Activated CD4-positive, alpha-beta memory T cell treated with anti-CD3 and anti-CD28 coated beads for 36 hours (primary cell): Measurements from ENCODE around the gene CPEB1. TPM values are rescaled to one million over a fixed set of nuclear protein-coding genes. Genes with fewer than 3 reads are reported as not detected.

Experiments
- CTCF ChIA-PET: fragments of 350-600 bp; sonication (Branson Sonifier 250); formaldehyde crosslinking; loops from one replicate; lab custom pipeline; 2021; ENCODE audit warnings: antibody characterized with exemption, inconsistent platforms; lab: Charles Lee
- POLR2A ChIA-PET: fragments of 350-600 bp; sonication (Branson Sonifier 250); formaldehyde crosslinking; loops from one replicate; lab custom pipeline; 2021; ENCODE audit warnings: antibody characterized with exemption; lab: Charles Lee
- DNase-seq: peaks from one replicate; pipeline ENCODE4 v3.0.0-alpha.2; 2020
- H3K27ac Mint-ChIP-seq: one replicate; pipeline ENCODE4 v1.8.0; 2021; ENCODE audit warnings: mixed read lengths
- H3K27me3 Mint-ChIP-seq: one replicate; pipeline ENCODE4 v1.8.0; 2021; ENCODE audit warnings: mixed read lengths
- H3K36me3 Mint-ChIP-seq: one replicate; pipeline ENCODE4 v1.8.0; 2021; ENCODE audit warnings: mixed read lengths
- H3K4me1 Mint-ChIP-seq: one replicate; pipeline ENCODE4 v1.8.0; 2021; ENCODE audit warnings: low read depth, mixed read lengths
- H3K4me3 Mint-ChIP-seq: one replicate; pipeline ENCODE4 v1.8.0; 2021; ENCODE audit warnings: mild to moderate bottlenecking, mixed read lengths
- H3K9me3 Mint-ChIP-seq: one replicate; pipeline ENCODE4 v1.8.0; 2021; ENCODE audit warnings: mixed read lengths
- intact Hi-C: fragments of 100-400 bp; cut with micrococcal nuclease; formaldehyde crosslinking; loops from one replicate; pipeline ENCODE4 v1.15.1; 2023
- total RNA-seq, 2 experiments: library from RNA; stranded (reverse); gene quantifications; one replicate each; pipeline ENCODE4 v1.2.3, GENCODE V29; 2021

Gene CPEB1
- under 1 TPM; 0.07 to 0.21 TPM for total RNA-seq

- intact Hi-C loops = no loop called here
- Mint-ChIP-seq H3K27me3 (peaks cover 41% of the 10 kb centered on the region), H3K9me3 (no peaks in the 10 kb centered on the region), H3K4me3 (no peak within 1 kb of the TSS), H3K4me1 (peaks cover 9% of the 10 kb centered on the region), H3K27ac (no peak within 1 kb of the TSS), H3K36me3 (no peaks in the 10 kb centered on the region)
- peak; percentile 48 for DNase-seq
- POLR2A ChIA-PET = no interaction called here
- CTCF ChIA-PET = interaction anchor here (1.2 kb wide), 1 partner anchor 117 kb away, joined by 4 read pairs; no protein-coding TSS in a partner anchor
Observed at GRCh38 chr15:82647045-82647834, at the start of gene CPEB1. TSS of gene CPEB1 (minus strand) at chr15:82647363. CDS start at chr15:82628459, 18,904 bp downstream.

DNA sequence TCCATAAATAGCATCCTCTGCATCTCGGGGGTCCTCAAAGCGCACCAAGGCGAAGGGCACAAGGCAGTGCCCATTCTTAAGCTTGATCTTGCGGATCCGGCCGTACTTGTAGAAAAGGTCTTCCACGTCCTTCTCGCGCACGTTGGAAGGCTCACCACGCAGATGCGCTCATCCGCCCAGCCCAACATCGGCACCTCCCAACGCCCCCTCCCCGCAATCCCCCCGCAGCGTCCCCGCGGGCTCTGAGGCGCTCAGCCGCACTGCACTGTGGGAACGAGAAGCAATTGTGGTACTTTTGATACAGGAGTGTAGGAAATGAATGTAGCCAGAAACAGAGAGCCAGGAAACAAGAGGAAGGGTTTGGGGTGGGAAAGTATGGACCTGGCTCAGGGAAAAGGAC, 45.0 kb upstream of the CPEB1 start:
- H3K36me3 Mint-ChIP-seq = no peaks in the 10 kb centered on the region
- DNase-seq = no peak
- peaks cover 1% of the 10 kb centered on the region for H3K27me3 Mint-ChIP-seq
- H3K9me3 Mint-ChIP-seq = no peaks in the 10 kb centered on the region
- H3K4me3 Mint-ChIP-seq = no peak overlapping the region
- CTCF ChIA-PET = no interaction called here
- intact Hi-C loops = no loop called here
- H3K27ac Mint-ChIP-seq = no peak overlapping the region
- POLR2A ChIA-PET = no interaction called here
- H3K4me1 Mint-ChIP-seq = no peaks in the 10 kb centered on the region

DNA sequence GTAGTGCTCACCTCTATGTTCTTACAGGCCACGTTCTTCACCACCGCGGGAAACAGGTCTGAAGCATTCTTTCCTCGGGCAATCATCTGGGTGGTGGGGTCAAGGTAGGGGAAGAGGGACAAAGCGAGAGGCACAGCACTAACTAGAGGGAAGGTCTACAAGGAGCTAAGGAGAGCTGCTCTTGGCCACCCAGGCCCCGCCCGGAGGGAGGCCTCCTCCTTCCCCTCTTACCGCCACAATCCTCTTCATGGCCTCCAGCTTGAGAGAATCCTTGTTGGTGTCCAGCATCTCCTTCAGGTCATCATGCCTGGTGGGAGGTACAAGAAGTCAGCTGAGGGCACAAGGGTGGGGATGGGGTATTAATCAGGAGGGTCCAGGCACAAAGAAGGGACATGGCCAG, 42.0 kb upstream of the CPEB1 start:
- Mint-ChIP-seq H3K36me3 (no peaks in the 10 kb centered on the region), H3K27ac (no peak overlapping the region), H3K4me1 (no peaks in the 10 kb centered on the region), H3K9me3 (no peaks in the 10 kb centered on the region), H3K27me3 (no peaks in the 10 kb centered on the region), H3K4me3 (no peak overlapping the region)
- DNase-seq = no peak
- ChIA-PET POLR2A (no interaction called here), CTCF (no interaction called here)
- intact Hi-C loops = no loop called here

- no peaks in the 10 kb centered on the region for H3K4me1 Mint-ChIP-seq
- H3K4me3 Mint-ChIP-seq = no peak overlapping the region
- DNase-seq = no peak
- no peak overlapping the region for H3K27ac Mint-ChIP-seq
- intact Hi-C loops = no loop called here
- H3K9me3 Mint-ChIP-seq = no peaks in the 10 kb centered on the region
- CTCF ChIA-PET = no interaction called here
- no peaks in the 10 kb centered on the region for H3K27me3 Mint-ChIP-seq
- H3K36me3 Mint-ChIP-seq = no peaks in the 10 kb centered on the region
- POLR2A ChIA-PET = no interaction called here
Observed at GRCh38 chr15:82688691-82689090, 41.5 kb upstream of the CPEB1 start.

DNA sequence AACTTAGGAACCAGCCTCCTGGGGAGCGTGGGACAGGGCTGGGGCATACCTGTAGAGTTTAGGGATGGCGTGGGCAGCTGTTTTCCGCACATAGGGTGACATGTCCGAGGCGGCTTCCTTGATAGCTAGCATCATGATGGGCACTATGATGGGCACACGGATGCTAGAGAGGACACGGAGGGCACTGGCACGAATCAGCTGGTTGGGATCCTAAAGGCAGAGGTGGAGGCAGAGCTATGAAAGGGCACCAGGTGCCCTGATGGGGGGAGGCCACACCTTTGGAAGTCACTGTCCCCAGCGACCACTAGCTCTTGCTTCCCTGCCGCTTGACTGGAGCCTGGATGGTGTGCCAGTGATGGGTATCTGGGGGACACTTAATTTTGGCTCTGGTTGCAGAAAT, 34.2 kb upstream of the CPEB1 start:
- Mint-ChIP-seq H3K27ac (no peak overlapping the region), H3K36me3 (no peaks in the 10 kb centered on the region), H3K4me1 (peaks cover 7% of the 10 kb centered on the region), H3K27me3 (no peaks in the 10 kb centered on the region), H3K4me3 (peak overlapping the region; percentile 85), H3K9me3 (no peaks in the 10 kb centered on the region)
- no peak for DNase-seq
- POLR2A ChIA-PET = no interaction called here
- intact Hi-C loops = loop anchor here (2.0 kb wide), 1 partner anchor 141 kb away; the partner anchor contains the start of gene RPS17
- CTCF ChIA-PET = no interaction called here

DNA sequence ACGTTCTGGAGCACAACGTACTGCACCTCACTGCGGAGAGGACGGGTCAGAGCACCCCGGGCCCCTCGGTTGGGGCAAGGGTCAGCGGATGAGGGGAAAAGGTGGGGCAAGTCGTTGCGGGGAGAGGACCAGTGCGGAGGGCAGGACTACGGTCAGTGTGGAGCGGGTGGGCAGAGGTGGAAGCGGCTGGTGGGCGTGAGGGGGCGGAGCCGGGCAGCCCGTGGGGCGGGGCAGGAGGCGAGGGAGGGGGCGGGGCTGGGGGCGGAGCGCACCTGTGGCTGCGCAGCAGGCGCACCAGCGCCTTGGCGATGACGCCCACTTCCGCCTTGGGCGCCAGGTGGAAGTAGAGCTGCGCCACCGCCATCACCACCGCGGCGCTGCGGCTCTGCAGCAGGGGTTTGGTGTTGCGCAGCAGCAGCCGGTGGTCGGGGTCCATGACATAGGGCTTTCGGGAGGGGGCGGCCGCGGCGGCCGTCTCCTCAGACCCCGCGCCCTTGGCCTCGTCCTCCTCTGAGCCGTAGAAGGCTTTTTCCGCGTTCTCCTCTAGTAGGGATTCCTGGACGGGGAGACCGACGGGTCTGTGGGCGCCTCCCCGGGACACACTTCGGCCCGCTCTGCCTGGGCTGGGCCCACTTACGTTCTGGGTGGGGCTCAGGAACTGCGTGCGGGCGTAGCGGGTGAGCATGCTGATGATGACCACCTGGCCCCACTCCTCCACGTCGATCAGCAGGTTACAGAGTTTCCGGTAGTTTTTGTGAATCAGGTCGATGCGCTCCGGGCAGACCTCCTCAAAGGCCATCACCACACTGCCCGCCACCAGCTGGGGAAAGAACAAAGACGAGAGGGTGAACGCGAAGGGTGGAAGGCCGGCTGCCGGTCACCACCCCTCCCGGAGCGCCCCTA, 33.3 kb upstream of the CPEB1 start:
- Mint-ChIP-seq H3K4me1 (peaks cover 7% of the 10 kb centered on the region), H3K27me3 (no peaks in the 10 kb centered on the region), H3K4me3 (peak overlapping the region; percentile 85), H3K36me3 (no peaks in the 10 kb centered on the region), H3K9me3 (no peaks in the 10 kb centered on the region), H3K27ac (peak overlapping the region; percentile 29)
- ChIA-PET POLR2A (no interaction called here), CTCF (no interaction called here)
- peak; percentile 86 for DNase-seq
- intact Hi-C loops = loop anchor here (1.0 to 2.0 kb wide), 3 partner anchors 29 to 331 kb away; partner anchors contain the start of genes AP3B2, C15orf40 and RPS17

DNA sequence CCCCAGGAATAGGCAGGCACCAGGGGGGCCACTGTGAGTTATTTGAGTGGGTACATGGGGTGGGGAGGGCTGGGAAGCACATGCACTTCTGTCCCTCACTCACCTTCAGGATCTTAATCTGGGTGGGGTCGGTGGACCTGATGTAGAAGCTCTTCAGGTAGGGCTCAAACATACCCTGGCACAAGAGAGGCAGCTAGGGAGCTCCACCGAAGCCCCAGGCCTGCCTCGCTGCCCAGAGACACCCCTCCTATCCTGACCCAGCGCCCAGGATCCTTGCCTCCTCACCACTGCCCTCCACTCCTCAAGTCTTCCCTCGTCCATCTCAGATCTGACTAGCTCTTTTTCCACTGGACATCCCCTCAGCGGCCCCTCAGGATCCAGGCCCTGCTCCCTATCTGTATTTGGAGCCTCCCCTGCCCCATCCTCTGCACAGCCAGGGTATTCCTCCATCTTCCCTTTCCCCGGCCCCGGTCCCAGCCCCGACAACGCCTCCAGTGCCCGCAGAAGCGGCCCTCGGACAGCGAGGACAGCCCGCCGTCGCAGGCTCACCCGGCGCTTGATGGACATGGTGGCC, 32.5 kb upstream of the CPEB1 start:
- POLR2A ChIA-PET = no interaction called here
- CTCF ChIA-PET = no interaction called here

DNA sequence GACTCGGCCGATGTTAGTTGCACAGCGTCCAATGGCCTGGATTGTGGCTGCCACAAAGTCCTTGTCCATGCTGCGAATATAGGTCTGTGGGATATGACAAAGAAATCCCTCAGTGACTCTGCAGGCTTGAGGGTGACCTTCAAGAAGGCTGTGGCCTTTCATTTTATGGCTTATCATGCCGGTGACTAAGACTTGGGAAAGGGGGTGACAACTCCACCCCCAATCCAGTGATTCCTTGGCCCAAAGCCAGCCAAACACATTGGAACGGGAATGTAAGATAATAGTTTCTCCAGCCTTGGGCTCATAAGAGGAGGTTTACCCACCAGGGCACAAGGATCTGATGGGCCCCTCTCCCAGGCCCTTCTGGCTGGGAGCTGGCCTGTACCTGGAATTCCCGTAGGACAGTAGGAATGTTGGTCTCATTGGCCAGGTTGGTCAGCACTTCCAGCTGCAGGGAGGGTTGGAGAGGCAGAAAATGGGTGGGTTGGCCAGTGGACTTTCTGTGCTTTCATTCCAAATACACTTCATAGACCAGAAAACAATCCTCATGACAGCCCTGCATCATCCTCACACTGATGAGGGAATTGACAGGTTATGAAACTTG, 30.7 kb upstream of the CPEB1 start:
- Mint-ChIP-seq H3K4me3 (no peak overlapping the region), H3K27ac (no peak overlapping the region), H3K36me3 (no peaks in the 10 kb centered on the region), H3K9me3 (no peaks in the 10 kb centered on the region), H3K4me1 (peaks cover 7% of the 10 kb centered on the region), H3K27me3 (no peaks in the 10 kb centered on the region)
- DNase-seq = no peak
- intact Hi-C loops = no loop called here
- POLR2A ChIA-PET = no interaction called here
- CTCF ChIA-PET = no interaction called here

More for the DNA sequence above, 32.5 kb upstream of the CPEB1 start:
- H3K36me3 Mint-ChIP-seq = no peaks in the 10 kb centered on the region
- no peak for DNase-seq
- peaks cover 7% of the 10 kb centered on the region for H3K4me1 Mint-ChIP-seq
- intact Hi-C loops = loop anchor here (1.0 to 2.0 kb wide), 3 partner anchors 30 to 332 kb away; partner anchors contain the start of genes AP3B2, C15orf40 and RPS17
- H3K27me3 Mint-ChIP-seq = no peaks in the 10 kb centered on the region
- no peak overlapping the region for H3K27ac Mint-ChIP-seq
- no peaks in the 10 kb centered on the region for H3K9me3 Mint-ChIP-seq
- peak overlapping the region; percentile 85 for H3K4me3 Mint-ChIP-seq

DNA sequence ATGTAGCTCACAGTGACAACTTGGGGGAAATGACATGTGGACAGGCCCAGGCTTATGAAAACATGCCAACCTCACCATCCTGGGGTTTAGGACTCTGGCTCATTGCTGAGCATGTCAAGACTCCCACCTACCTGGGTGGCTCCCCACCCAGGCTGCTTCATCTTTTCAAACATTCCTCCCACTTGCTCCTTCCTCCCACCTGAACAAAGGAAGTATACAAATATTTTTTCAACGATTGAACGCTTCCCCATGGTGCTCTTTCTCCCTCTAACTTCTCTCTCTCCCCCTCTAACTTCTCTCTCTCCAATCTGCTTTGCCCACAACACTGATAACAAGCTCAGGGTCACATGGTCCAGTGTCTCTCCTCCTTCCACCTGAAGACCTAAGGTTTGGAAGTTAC, 27.7 kb upstream of the CPEB1 start:
- H3K36me3 Mint-ChIP-seq = no peaks in the 10 kb centered on the region
- POLR2A ChIA-PET = no interaction called here
- CTCF ChIA-PET = no interaction called here
- H3K4me1 Mint-ChIP-seq = no peaks in the 10 kb centered on the region
- DNase-seq = no peak
- no peaks in the 10 kb centered on the region for H3K9me3 Mint-ChIP-seq
- no peaks in the 10 kb centered on the region for H3K27me3 Mint-ChIP-seq
- intact Hi-C loops = no loop called here
- no peak overlapping the region for H3K27ac Mint-ChIP-seq
- no peak overlapping the region for H3K4me3 Mint-ChIP-seq

GRCh38 chr15:82670699-82671098, 23.5 kb upstream of the CPEB1 start:
- ChIA-PET CTCF (no interaction called here), POLR2A (interaction anchor here (0.6 kb wide), 1 partner anchor 97 kb away, joined by 3 read pairs; no protein-coding TSS in a partner anchor)
- DNase-seq = no peak
- intact Hi-C loops = no loop called here
- Mint-ChIP-seq H3K9me3 (no peaks in the 10 kb centered on the region), H3K36me3 (no peaks in the 10 kb centered on the region), H3K27ac (no peak overlapping the region), H3K4me1 (no peaks in the 10 kb centered on the region), H3K4me3 (no peak overlapping the region), H3K27me3 (no peaks in the 10 kb centered on the region)

DNA sequence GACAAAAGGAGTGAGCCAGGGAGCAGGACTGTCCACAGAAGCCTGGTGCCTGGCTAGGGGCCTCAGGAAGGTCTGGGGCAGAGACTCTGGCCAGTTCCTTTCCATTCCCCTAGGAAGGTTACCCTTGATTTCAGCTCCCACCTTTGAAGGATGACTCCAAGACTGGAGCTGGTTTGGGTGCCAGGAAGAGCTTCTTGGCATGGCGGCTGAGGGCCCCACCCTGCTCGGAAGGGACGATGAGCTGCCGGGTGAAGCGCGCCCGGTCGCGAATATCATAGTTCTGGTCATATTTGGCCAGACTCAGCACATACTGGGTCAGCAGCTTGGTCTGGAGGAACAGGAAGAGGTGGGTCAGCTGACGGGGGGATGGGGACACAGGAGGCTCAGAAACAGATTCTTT, 19.4 kb upstream of the CPEB1 start:
- Mint-ChIP-seq H3K4me1 (no peaks in the 10 kb centered on the region), H3K27ac (no peak overlapping the region), H3K27me3 (peaks cover 8% of the 10 kb centered on the region), H3K9me3 (no peaks in the 10 kb centered on the region), H3K4me3 (no peak overlapping the region), H3K36me3 (no peaks in the 10 kb centered on the region)
- ChIA-PET CTCF (no interaction called here), POLR2A (no interaction called here)
- intact Hi-C loops = no loop called here
- DNase-seq = no peak

DNA sequence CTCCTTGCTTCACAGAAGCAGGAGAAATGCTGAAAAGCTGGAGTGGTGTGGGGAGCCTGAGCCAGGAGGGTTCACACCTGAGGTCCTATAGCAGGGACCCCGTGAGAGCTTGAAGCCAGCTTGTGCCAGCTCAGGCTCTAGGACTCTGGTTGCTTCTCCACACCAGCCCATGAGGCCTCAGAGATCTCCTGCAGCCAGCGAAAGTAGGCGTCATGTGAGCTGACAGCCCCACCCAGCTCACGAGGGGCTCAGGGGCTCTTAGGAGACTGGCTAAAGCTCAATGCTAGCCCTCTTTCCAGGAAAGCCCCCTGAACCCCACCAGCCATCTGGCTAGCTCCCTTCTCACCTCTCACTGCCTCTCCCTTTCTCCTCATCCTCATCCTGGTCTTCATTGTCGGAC, 16.9 kb upstream of the CPEB1 start:
- Mint-ChIP-seq H3K9me3 (no peaks in the 10 kb centered on the region), H3K4me3 (no peak overlapping the region), H3K36me3 (no peaks in the 10 kb centered on the region), H3K27ac (no peak overlapping the region), H3K4me1 (no peaks in the 10 kb centered on the region), H3K27me3 (peaks cover 8% of the 10 kb centered on the region)
- CTCF ChIA-PET = no interaction called here
- POLR2A ChIA-PET = no interaction called here
- no peak for DNase-seq
- intact Hi-C loops = no loop called here
